Cerebellar nuclear complex (tissue), 1 donor: ENCODE measurements around the gene SEC24B.
"Not testable (repeated sequence)": the region's sequence is repeated elsewhere in the genome, so short reads cannot be mapped to it uniquely, and the experiment has no call there.

Experiments used
- DNase-seq, 2 experiments: peaks; one replicate each; lab custom pipeline; 2025; lab: John Stamatoyannopoulos, UW

SEC24B gene

DNA sequence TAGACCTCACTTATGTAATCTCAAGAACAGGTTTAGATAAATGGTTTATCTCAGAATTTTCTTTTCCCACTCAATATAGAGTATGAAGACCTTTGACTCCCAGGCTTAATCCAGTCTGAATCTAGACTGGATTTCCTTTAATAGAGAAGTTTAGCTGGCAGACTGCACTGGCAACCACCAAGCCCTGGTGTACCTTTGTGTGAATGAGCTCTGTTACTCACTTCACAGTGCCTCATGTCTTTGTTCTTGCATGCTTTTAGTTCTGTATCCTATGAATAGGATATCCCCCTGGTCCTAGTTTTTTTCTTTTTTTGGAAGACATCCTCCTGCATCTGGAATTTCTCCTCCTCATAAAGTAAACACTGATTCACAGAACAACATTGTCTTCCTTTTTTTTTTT, 73.3 kb downstream of the SEC24B start:
- no peak for DNase-seq

DNA sequence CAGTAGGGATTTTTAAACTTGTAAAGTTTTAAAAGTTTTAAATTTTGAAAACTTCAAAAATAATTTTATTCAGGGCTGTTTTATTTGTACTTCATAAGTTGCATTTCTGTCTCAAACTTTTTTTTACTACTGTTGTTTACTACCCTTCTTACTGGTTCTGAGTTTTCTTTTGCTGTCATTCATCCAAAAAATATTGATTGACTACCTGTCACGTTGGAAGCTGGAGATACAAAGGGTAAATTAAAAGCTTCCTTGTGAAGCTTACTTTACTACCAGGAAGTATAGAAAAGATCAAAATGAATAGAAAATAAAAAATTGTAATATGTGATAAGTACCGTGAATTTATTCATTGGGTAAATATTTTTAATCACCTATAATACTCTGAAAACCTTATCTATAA, 77.1 kb downstream of the SEC24B start:
- DNase-seq, result no peak

DNA sequence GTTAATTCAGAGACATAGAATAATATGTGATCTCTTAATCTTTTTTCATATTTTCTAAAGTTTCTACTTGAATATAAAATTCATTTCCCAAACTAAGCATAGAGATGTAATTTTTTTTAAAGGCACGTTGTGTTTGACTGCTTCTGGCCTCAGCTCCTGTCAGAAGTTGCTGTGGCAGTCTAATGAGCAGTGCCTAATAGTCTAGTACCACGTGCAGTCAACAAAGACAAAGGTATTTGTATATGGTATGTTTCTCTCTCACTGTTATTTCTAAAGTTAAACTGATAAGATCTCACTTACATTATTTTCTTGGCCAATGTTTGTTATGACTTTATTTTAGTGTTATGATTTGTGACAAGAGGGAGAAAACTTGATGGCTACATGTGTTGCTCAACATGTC, 77.8 kb downstream of the SEC24B start:
- no peak for DNase-seq

DNA sequence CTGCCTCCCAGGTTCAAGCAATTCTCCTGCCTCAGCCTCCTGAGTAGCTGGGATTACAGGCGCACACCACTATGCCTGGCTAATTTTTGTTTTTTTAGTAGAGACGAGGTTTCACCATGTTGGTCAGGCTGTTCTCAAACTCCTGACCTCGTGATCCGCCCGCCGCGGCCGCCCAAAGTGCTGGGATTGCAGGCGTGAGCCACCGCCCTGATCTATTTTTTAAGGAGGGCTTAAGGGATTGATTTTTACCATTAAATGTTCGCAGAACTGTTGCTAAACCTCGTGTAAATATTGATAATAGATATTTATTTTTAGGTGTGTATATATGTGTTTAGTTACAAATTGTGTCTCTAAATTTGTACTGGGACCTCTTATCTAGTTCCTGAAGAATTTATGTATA, 79.8 kb downstream of the SEC24B start:
- DNase-seq, result not testable (repeated sequence)

DNA sequence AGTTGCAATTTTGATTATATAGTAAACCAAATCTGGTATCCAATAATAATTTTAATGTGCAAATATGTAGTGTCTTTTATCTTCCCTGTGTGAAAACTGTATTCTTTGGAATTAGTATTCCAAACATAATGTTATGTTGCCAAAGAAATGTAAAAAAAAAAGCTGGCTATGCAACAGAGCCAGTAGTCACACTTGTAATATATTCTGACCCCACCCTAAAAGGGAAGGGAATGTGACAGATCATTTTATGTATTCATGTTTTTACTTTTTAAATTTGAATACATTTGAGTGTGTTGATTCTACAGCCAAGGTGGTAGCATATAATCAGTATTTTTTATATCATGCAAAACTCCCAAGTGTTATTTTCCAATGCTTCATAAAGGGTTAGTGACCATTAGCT, 98.6 kb downstream of the SEC24B start:
- no peak for DNase-seq

DNA sequence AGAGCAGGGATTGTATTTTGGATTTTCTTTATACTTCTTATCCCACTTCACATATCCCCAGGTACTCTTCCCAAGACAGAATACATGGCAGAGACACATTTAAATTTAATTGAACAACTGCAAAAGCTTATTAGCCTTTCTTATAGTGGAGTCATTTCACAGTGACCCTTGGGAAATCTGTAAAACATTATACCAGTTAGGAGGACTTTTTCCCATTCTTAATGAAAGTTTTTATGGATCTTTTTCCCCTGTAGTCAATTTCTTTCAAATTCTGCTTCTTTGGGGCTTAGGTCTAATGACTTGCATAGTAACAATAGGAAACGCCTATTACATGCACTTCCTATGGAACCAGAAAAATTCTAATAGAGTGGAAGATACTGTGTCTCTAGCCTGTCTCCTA, 111.8 kb downstream of the SEC24B start:
- no peak for DNase-seq

DNA sequence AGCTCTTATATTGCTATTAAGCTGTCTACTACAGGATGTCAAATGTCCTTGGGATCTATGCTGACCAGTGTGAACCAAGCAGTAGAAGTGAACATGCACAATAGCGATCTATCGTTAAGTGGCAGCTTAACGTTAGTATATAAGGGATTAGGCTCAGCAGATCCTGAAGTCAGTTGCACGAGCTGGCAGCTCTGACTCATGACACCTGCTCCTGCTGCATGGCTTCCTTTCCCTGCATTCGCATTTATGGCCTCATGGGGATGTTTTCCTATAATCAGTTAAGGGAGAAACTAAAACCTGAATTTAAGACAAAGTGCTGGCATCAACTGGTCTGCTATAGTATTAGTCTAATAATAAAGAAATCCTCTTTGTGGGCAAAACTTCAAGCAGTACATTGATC, 113.8 kb downstream of the SEC24B start:
- DNase-seq, result no peak

DNA sequence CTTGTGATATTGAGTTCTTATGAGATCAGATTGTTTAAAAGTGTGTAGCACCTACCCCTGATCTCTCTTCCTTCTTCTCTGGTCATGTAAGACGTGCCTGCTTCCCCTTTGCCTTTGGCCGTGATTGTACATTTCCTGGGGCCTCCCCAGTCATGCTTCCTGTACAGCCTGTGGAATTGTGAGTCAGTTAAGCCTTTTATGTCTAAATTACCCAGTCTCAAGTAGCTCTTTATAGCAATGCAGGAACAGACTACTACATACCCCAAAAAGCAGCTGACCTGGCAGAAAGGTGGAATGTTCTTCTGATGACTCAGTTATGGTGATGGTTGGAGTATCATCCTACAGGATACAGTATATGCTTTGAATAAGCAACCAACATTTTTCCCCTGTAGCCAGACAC, 115.0 kb downstream of the SEC24B start:
- DNase-seq, result no peak

DNA sequence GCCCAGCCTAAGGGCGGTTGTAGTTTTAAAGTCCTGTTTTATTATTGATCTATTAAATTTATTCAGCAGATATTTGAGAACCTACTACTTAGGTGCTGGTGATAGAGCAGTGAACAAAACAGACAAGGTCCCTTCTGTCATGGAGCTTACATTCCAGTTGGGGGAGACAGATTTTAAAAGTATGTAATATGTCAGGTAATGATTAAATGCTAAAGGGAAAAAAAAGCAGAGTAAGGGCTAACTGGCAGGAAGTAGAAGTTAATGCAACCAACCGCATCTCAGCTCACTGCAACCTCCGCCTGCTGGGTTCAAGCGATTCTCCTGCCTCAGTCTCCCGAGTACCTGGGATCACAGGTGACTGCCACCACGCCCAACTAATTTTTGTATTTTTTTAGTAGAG, 118.6 kb downstream of the SEC24B start:
- no peak for DNase-seq

DNA sequence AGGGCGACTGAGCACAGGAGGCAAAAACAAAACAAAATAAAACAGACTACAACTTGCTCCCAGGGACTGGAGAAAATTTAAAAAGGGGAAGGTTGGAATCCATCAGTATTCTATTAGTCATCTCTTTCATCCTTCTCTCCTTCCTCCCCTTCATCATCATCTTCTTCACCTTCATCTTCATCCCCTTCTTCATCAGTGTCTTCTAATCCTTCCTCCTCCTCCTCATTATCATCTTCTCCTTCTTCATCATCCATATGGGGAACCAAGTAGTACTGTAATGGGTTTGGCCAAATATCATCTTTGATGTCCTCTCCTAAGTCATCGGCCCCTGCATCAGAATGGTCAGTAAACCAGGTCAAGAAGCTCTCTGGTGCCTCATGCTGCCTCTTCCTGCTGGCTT, 119.5 kb downstream of the SEC24B start:
- DNase-seq, result no peak

DNA sequence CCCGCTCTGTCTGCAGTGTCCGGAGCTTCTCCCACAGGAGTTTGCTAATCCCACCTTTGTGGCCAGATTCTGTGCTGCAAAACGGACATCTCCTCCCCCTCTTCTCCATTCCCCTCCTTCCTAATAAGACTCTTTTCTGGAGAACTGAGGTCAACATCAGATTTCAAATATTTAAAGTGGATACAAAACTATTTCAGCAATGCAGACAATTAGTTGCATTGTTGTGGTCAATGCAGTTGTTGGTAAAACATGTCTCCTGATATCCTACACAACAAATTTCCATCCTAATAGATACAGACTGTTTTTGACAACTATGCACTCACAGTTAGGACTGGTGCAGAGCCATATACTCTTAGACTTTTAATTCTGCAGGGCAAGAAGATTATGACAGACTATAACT, 121.4 kb downstream of the SEC24B start:
- DNase-seq, result no peak

DNA sequence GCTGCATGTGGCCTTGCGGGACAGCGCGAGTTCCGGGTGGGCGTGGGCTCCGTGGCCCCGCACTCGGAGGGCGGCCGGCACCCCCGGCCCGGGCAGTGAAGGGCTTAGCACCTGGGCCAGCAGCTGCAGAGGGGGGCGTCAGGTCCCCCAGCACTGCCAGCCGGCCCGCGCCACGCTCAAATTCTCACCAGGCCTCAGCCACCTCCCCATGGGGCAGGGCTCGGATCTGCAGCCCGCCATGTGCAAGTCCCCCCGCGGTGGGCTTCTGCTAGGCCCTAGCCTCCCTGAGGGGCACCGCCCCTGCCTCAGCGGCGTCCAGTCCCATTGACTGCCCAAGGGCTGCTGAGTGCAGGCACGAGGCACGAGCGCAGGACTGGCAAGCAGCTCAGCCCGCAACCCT, 123.8 kb downstream of the SEC24B start:
- DNase-seq, result no peak

DNA sequence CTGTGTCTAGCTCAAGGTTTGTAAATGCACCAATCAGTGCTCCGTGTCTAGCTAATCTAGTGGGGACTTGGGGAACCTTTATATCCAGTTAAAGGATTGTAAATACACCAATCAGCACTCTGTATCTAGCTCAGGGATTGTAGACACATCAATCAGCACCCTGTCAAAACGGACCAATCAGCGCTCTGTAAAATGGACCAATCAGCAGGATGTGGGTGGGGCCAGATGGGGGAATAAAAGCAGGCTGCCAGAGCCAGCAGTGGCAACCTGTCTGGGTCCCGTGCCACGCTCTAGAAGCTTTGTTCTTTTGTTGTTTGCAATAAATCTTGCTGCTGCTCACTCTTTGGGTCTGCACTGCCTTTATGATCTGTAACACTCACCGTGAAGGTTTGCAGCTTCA, 124.5 kb downstream of the SEC24B start:
- not testable (repeated sequence) for DNase-seq

DNA sequence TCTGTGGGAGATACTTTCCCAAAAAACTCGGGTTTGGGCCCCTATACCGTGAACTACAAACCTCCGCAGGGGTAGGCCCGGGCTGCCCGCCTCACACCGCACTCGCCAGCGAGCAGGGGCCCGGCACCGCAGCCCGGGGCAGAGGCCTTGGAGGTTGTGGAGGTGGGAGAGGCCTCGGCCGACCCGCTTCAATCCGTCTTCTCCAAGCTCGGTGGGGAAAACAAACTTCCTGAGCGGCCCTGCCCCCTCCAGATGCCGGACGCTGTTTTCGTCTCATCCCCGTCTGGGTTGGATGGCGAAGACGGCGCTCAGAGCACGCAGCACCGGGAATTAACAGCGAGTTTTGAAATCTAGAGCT, 126.0 kb downstream of the SEC24B start:
- DNase-seq, result no peak

DNA sequence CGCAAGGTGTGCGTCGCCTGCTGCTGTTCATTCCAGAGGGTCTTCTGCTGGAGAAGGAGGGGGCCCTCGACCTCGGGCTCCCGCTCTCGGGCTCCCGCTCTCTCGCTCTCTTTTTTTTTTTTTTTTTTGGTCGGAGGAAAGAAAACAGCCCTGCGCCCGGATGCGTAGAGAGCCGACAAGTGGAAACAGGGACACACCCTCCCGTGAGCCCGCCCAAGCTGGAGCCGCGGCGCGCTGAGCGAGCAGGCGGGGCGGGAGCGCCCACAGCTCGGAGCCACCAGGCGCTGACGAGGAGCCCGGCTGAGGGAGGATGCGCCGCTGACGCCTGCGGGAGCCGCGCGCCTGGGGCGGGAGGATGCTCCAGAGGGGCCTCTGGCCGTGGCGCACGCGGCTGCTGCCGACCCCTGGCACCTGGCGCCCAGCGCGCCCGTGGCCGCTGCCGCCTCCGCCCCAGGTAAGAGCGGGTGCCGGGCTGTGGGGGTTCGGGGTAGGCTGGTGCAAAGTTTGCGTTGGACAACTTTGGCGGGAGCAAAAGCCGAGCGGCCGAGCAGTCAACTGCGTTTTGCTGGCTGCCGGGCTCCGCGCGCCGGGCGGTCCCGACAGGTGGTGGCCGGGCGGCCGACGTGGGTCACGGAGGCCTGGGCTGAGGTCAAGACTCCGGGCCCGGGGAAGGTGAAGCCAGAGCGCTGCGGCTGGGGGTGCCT, 126.5 kb downstream of the SEC24B start, which contains the start of gene MCUB:
MCUB (plus strand) TSS at position 264 of the 704 bp plus-strand sequence; CDS start at position 356, 92 bp downstream.
- DNase-seq, result no peak

DNA sequence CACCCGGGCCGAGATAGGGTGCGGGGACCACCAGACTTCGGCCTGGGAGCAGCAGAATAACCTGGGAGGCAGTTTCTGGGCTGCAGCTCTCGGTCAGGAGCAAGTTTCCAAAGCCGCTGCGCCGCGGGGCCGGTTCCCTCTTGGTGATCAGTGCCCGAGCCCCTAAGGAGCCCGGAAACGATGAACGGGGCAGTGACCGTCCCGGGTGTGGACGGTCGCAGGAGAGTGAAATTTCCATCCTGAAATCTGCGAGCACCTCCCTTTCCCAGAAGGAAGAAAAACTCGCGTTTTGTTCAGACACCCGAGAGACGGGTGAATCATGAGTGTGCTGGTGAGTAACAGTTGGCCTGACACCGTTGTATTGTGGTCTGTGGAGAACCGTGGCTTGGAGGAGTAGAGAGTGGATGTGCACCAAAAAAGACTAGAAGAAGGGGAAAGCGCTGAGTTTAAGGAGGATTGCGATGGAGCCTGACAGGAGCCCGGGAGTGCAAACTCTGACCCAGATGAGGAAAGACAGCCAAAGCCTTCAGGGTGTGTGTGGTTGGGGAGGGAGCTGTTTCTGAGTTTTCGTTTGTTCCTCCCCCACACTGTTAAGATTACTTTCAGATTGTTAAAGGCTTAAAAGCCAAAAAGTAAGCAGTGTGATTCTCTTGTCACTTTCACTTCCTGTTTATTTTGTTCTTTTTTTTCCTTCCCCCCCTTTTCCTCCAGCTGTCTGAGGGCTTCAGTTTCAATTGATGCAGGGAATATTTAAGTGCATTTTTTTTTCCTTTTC, 127.3 kb downstream of the SEC24B start:
- DNase-seq, result no peak

DNA sequence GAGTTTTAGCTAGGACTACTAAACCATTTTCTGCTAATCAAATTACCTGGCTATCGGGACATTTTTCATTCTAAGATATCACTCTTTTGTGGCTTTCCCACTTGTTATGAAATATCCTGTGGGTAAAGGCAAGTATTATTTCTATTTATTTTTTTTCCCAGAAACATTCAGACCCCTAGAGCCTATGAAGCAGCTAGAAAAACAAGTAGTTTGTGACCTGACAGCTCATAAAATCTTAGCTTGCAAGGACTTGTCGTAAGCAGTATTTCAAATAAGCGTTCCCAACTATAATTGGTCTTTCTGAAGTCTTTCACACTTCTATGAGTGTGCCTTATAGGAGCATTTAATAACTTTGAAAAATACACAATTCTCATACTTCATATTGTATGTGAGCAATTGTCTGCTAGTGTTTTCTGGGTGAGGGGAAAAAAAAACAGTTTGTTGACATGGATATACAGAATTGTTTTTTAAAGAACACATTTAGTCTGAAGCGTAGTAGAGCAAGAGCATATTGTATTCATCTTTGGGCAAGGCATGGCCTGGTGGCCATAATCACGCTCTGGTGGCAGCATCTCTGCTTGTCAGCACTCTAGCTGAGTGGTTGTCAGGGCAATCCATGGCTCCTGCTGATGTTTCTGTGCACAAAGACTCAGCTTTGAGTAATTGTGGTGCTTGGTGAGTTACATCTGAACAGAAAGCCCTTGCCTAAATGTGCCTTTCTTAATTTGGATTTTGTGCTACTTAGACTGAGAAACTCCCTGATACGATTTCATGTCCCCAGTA, 129.0 kb downstream of the SEC24B start:
- no peak for DNase-seq

DNA sequence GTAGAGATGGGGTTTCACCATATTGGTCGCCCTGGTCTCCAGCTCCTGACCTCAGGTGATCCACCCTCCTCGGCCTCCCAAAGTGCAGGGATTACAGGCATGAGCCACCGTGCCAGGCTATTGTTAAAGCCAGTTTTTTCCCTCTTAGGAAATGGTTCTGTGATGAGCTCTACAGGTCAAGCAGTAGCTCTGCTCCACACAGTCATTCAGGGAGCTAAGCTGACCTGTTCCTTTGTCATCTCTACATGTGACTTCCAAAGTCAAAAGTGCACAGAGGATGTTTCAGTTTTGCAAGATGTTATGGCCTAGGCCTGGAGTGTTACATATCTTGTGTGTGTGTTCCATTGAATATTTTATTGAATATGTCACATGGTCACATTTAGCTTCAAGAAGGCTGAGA, 137.9 kb downstream of the SEC24B start:
- DNase-seq, result no peak

DNA sequence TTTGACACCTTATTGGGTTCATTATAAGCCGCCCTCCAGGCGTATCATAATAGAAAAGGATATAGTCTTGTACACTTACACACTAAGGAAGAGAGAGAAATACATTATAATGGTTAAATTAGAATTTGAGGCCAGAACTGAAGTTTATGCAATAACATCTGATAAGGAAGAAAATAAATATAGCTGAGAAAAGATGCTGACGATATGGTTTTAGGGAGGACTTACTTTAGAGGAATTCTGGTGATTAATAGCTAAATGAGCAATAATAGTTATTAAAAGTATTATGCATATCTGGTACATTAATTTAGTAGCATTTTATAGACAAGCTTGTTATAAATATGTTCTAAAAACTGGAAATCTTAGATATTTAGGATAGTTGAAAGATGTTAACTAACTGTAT, 138.5 kb downstream of the SEC24B start:
- no peak for DNase-seq

DNA sequence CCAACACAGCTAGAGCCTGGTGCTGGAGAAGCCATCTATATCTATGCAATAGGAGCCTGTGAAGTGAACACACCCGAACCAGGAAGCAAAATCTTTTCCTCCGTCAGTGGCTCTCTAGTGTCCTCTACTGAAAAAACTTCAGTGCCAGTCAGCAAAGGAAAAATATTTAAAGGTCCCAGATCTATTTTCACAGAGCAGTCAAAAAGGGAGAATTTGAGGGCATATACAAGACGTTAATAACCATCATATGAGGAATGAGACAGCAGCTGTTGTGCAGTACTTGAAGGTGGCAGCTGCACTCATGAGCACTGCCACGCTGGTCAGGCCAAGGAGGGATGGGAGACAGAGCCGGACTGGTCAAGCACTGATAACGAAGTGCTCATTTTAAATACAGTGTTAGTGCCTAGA, 140.8 kb downstream of the SEC24B start:
- DNase-seq, result no peak

DNA sequence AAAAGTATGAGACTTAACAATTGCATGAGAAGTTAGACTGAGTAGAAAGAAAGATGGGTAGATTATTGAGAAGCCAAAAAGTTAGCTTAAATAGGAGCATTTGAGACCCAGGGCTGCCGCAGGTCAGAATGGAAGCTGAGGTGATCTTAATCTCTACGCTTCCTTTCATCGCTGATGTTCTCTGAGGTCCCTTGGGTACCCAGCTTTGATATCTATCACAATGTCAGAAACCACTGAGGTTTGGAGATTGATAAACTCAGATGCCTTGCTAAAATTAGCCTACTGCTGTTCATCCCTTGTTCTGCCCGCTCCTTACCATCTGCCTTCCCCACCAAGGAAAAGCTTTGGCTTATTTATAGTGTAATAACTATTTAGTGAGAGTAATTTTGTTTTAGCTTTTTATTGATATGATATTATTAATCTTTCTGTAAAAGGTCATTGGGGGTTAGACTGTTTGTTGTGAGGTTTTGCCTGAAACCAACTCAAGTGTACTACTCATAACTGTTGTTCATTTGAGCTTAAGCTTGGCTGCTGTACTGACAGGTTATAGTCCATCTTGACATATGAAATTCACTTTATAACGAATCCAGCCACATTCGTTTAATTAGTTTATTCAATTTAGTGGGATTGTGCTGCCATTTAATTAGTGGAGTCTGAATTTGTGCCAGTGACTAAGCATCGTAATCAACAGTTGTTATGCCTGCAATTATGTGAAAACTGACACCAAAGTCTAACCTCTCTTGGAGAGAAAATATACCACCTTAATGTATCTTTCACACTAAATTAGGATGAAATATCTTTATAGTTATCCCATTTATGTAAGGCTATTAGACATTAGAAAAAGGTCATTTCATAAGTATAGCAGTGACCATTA, 141.6 kb downstream of the SEC24B start:
- DNase-seq, result no peak

DNA sequence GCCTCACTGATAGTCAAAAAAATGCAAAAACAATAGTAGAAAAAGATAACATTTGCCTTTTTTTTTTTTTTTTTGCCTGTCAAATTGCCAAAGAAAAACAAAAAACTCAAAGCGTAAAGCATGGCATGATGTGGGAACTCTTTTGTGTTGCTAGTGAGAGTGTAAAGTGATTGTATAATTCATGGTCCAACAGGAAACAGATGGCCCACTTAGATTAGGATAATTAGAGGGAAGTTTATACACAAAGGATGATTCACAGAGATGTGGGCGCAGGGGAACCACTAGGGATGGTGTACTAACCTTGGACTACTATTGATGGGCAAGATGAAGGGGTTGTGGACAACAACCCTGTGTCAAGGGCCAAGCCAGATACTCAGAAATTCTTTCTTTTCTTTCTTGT, 142.8 kb downstream of the SEC24B start:
- no peak for DNase-seq
